Endothelial cell (in vitro differentiated cells): Measurements from ENCODE around the gene SPRY1. TPM values are rescaled to one million over a fixed set of nuclear protein-coding genes. Genes with fewer than 3 reads are reported as not detected.
A peak's percentile ranks its signal among the peaks of the same experiment; 100 is the strongest.

Source experiments
- DNase-seq: peaks from one replicate; pipeline ENCODE4 v3.0.0; 2021; ENCODE audit warnings: low spot score
- H3K27ac Mint-ChIP-seq: one replicate; pipeline ENCODE4 v1.8.0; 2021; ENCODE audit warnings: mixed read lengths, inconsistent platforms; ENCODE audit not compliant: unreplicated experiment
- H3K27me3 Mint-ChIP-seq: one replicate; pipeline ENCODE4 v1.8.0; 2021; ENCODE audit warnings: mild to moderate bottlenecking, moderate library complexity, mixed read lengths, inconsistent platforms; ENCODE audit not compliant: unreplicated experiment
- H3K36me3 Mint-ChIP-seq: one replicate; pipeline ENCODE4 v1.8.0; 2021; ENCODE audit warnings: mild to moderate bottlenecking, low read depth, mixed read lengths, inconsistent platforms; ENCODE audit not compliant: unreplicated experiment
- H3K4me1 Mint-ChIP-seq: one replicate; pipeline ENCODE4 v1.8.0; 2021; ENCODE audit warnings: mild to moderate bottlenecking, mixed read lengths, inconsistent platforms; ENCODE audit not compliant: unreplicated experiment
- H3K4me3 Mint-ChIP-seq: one replicate; pipeline ENCODE4 v1.8.0; 2021; ENCODE audit warnings: mild to moderate bottlenecking, mixed read lengths, inconsistent platforms; ENCODE audit not compliant: unreplicated experiment
- H3K9me3 Mint-ChIP-seq: one replicate; pipeline ENCODE4 v1.8.0; 2021; ENCODE audit warnings: mixed read lengths, inconsistent platforms; ENCODE audit not compliant: unreplicated experiment
- CTCF ChIP-seq: fragments of 200-600 bp; sonication (generic); IDR thresholded peaks from one replicate; pipeline ENCODE4 v1.5.0; 2021; ENCODE audit warnings: antibody characterized with exemption; ENCODE audit not compliant: unreplicated experiment
- total RNA-seq: library from RNA; stranded (reverse); fragmentation: NEBNext Ultra II Directional; extraction: Animal tissue kit (Norgen Biotek cat#: 25700); gene quantifications from one replicate; pipeline ENCODE4 v1.2.1, GENCODE V29; 2021; ENCODE audit not compliant: unreplicated experiment

SPRY1 gene
- total RNA-seq, 1 donor from 2014 or later = 58.3 TPM

- Mint-ChIP-seq H3K9me3 (no peaks in the 10 kb centered on the region), H3K27me3 (no peaks in the 10 kb centered on the region), H3K4me3 (no peak overlapping the region), H3K4me1 (peaks cover 9% of the 10 kb centered on the region), H3K36me3 (no peaks in the 10 kb centered on the region), H3K27ac (no peak overlapping the region)
- DNase-seq = no peak
- TF ChIP-seq CTCF = no peak
Observed at GRCh38 chr4:123386609-123387008, 10.0 kb upstream of the SPRY1 start.

GRCh38 chr4:123390846-123391456, 5.6 kb upstream of the SPRY1 start:
- Mint-ChIP-seq H3K36me3 (no peaks in the 10 kb centered on the region), H3K9me3 (no peaks in the 10 kb centered on the region), H3K4me3 (no peak overlapping the region), H3K27me3 (no peaks in the 10 kb centered on the region), H3K27ac (no peak overlapping the region), H3K4me1 (peaks cover 11% of the 10 kb centered on the region)
- no peak for DNase-seq
- peak; percentile 79 for TF ChIP-seq CTCF

GRCh38 chr4:123393721-123394120, 2.9 kb upstream of the SPRY1 start:
- Mint-ChIP-seq H3K36me3 (peaks cover 4% of the 10 kb centered on the region), H3K9me3 (no peaks in the 10 kb centered on the region), H3K27me3 (peaks cover 4% of the 10 kb centered on the region), H3K4me3 (no peak overlapping the region), H3K27ac (no peak overlapping the region), H3K4me1 (peaks cover 8% of the 10 kb centered on the region)
- DNase-seq = no peak
- TF ChIP-seq CTCF = no peak

GRCh38 chr4:123397144-123398065, 810 bp downstream of the SPRY1 start:
- H3K27ac Mint-ChIP-seq = peak overlapping the region; percentile 52
- peaks cover 34% of the 10 kb centered on the region for H3K4me1 Mint-ChIP-seq
- H3K9me3 Mint-ChIP-seq = no peaks in the 10 kb centered on the region
- H3K4me3 Mint-ChIP-seq = peak overlapping the region; percentile 93
- peaks cover 25% of the 10 kb centered on the region for H3K36me3 Mint-ChIP-seq
- peak; percentile 67 for DNase-seq
- peaks cover 17% of the 10 kb centered on the region for H3K27me3 Mint-ChIP-seq
- TF ChIP-seq CTCF = no peak
